Renal cortex interstitium (tissue), 11 donors: ENCODE results near the gene CNOT1. TPM values are rescaled to one million over a fixed set of nuclear protein-coding genes. Genes with fewer than 3 reads are reported as not detected.
"Not testable (repeated sequence)": the region's sequence is repeated elsewhere in the genome, so short reads cannot be mapped to it uniquely, and the experiment has no call there.

Experiments
- DNase-seq, 11 donors: peaks; one replicate each; pipeline ENCODE4 v3.0.0-alpha.2; 2013; ENCODE audit warnings: low read depth in 9 of 11, low spot score in 4 of 11; ENCODE audit errors: extremely low read depth in 1 of 11
- polyA plus RNA-seq, 3 donors: library from polyadenylated mRNA; unstranded; fragments of 120-200 nt; gene quantifications; one replicate each; pipeline ENCODE4 v1.2.1, GENCODE V29; 2013; ENCODE audit not compliant: insufficient read length in 3 of 3

Gene CNOT1
- polyA plus RNA-seq, 3 donors, result 187 to 204 (median 194) TPM

DNA sequence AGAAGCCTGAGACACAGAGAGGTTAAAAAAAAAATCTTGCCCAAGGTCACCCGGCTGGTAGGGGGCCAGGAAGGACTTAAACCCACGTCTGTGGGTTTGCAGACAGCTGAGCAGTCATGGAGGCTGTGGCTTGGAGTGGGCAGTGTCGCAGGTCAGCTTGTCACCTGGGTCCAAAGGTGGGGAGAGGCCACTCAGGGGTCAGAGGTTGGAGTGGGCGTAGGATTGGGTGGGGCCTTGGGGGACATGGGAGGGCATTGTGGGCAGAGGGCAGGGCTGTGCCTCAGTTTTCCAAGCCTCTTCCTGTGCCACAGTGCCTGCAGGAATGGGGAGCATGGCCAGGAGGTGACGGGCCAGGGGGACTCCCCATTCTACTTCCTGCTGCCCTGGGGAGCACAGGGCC is 131.7 kb downstream of the CNOT1 start:
- no peak for DNase-seq

DNA sequence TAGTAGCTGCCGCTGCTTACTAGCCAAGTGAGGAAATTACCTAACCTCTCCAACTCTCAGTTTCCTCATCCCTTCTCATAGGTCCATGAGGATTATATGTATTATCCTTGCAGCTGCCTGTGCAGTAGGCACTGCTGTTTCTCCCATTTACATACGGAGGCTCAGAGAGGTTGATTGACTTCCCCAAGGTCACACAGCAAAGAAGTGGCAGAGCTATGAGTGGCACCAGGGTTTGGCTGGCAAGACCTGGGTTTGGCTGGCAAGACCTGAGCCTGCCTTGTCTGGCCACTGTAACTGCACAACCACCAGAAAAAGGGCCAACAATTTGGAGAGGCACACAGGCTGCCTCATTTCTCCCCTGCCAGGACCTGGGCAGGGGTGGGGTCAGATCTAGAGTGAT is 132.2 kb downstream of the CNOT1 start:
- DNase-seq, result no peak

- no peak for DNase-seq
Observed at GRCh38 chr16:58495521-58496331, 133.9 kb downstream of the CNOT1 start.

- DNase-seq, result peak in 10 of 11 donors; percentile 77 to 95 (median 86)
Observed at GRCh38 chr16:58494981-58495520, 134.6 kb downstream of the CNOT1 start.

DNA sequence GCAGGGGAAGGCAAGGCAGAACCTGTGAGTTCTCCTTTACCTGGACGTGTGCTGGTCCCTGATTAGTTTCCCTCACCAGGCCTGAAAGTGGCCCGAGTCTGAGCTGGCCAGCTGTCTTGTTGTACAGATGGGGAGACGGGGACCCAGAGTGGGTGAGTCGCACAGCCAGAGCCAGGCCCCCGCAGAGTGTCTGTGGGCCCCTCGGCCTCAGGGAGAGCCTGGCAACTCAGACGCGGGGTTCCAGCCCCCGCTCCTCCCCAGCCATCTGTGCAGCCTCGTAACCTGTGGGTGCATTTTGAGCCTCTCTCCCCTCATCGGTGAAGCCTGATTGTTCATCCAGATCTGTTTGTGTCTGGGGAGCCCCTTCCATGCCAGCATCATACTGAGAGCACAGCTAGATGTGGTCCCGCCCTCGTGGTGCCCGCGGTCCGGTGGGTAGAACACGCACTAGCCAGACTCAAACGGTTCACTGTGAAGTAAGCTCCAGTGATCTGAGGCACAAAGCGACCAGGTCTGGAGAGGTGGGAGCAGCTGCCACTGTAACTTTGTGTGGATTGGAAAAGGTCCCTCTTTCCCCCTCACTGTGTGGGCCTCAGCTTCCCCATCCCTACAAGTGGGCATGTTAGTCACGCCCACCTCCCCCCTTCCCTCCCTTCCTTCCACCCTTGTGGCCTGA is 135.7 kb downstream of the CNOT1 start:
- no peak for DNase-seq

DNA sequence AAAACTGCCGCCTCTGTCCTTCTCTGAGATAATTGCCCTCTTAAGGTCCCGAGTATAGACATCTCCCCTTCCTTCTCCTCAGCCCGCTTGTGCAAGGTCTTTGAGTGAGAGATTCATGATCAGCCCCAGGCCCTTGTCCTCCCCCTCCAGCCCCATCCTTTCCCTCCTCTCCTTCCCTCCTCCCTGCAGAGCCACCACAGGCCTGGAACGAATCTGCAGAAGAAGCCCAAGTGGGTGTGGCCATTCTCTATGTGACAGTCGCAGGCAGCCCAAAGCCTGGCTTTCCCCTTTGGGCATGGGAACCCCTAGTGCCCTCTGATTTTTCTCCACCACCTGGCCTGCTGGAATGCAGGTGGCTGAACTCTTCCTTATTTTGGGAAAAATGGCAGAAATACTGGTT is 136.9 kb downstream of the CNOT1 start:
- DNase-seq, result no peak

DNA sequence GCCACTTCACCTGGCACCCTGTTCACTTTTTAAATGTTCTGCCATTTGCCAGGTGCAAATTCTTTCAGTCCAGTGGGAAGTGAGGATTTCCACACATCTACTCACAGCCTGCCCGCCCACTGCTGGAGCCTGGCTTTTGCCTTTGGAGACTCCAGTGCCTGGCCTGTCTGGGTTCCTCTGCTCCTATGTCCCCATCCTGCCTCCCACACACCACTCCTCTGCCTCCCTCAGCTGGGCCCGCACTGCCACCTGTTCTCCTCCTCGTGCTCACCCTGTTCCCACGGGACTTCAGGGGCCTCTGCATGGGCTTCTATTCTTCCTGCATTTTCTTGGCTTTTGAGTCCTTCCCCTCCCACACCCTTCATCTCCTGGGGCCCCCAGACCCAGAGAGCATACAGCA is 137.6 kb downstream of the CNOT1 start:
- no peak for DNase-seq

DNA sequence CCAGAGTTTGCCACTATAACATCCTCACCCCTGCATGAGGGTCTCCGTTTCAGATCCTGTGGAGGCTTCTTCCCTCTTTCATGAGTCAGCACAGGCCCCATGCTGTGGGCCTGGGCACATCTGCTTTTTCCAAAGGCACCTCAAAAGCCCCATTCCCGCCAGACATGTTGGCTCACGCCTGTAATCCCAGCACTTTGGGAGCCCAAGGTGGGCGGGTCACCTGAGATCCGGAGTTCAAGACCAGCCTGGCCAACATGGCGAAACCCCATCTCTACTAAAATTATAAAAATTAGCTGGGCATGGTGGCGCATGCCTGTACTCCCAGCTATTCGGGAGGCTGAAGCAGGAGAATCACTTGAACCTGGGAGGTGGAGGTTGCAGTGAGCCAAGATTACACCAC is 139.1 kb downstream of the CNOT1 start:
- not testable (repeated sequence) for DNase-seq

DNA sequence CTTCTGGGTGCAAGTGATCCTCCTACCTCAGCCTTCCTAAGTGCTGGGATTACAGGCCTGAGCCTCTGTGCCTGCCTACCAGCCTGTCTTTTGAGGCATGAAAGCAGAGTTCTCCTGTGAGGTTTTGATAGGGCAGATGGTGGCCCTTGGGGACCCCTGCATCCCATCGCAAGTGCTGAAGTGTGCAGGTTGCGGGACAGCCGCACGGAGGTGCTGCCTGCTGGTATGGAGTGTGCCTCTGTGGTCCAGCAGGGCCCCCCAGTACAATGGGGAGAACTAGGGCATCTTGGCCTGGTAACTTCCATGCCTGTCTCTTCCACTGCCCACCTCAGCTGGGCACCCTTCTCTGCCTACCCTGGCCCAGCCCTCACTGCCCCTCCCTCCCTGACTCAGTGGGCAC is 139.6 kb downstream of the CNOT1 start:
- no peak for DNase-seq

- no peak for DNase-seq
Observed at GRCh38 chr16:58488531-58488930, 141.1 kb downstream of the CNOT1 start.

- DNase-seq, result peak in 9 of 11 donors; percentile 58 to 80 (median 76)
Observed at GRCh38 chr16:58487566-58488351, 141.9 kb downstream of the CNOT1 start.

- no peak for DNase-seq
Observed at GRCh38 chr16:58485184-58485887, 144.3 kb downstream of the CNOT1 start.

DNA sequence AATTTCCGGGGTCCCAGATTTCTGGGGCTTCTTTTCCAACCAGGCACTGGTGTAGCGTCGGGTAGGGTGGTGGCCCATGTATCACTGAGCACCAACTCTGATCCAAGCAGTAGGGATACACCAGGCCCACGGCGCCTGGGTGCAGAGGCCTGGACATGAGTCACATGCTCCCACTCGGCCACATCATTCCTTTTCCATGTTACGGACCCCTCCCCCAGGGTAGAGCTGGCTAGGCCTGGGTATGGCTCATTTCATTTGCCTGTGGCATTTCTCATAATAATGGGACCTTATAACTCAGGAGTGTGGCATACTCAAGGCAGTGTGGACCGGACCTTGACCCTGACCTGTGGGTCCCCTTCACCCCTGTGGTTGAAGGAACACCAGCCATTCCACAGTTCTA is 147.7 kb downstream of the CNOT1 start:
- DNase-seq, result no peak

DNA sequence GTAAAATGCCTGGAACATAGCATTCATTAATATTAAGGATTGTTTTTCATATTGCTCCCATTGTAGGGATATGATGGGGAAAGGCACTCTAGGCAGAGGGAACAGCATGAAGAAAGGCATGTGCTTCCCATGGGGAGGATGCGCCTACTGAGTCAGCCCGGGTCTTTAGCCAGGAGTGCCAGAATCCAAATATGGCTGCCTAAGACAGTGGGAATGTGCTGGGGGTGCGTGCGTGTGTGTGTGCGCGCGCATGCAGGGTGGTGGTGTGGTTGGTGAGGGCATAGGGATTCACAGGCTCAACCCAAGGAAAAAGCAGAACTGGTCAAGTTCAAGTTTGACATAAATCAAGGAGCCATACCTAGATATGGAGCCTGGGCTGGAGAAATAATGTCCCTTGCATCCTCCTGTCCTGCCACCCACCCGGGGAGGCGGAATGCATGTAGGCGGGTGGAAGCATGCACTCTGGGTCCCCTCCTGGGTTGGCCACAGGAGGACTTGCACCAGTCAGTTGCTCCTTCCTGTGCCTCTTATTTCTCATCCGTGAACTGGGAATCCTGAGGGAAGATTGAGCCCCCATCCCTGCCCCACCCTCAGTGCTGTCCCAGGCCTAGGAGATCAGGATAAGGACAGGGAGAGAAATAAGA is 148.3 kb downstream of the CNOT1 start:
- DNase-seq, result no peak

DNA sequence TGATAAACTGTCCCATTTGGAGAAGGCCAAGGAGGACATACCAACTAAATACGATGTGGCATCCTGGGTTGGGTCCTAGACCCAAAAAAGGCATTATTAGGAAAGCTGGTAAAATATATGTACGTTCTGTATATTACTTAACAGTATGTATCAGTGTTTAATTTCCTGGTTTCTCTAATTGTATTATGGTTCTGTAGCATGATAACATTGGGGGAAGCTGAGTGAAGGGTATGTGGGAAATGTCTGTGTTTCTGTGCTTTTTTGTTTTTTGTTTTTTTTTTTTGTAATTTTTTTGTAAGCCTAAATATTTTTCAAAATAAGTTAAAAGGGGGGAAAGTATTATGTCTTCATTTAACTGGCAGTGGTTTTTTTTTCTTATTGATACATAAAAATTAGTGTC is 151.2 kb downstream of the CNOT1 start:
- DNase-seq, result no peak

DNA sequence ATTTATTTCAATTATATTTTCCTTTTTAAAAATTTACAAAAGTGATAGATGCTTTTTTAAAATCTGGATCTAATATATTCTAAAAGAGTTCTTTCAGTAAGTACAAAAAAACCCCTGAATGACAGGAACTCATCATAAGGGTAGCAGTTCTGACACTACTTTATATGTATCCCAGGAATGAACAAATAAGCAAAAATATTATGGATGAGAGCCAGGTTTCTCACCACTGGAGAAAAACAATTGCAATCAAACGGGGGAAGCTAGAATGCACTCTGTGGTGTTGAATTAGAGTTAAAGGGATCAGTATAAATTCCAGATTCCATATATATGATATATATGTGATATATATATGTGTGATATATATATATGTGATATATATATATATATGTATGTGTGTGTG is 152.8 kb downstream of the CNOT1 start:
- DNase-seq, result no peak

GRCh38 chr16:58475091-58475619 is 154.5 kb downstream of the CNOT1 start:
- DNase-seq, result no peak

- no peak for DNase-seq
Observed at GRCh38 chr16:58474296-58474695, 155.3 kb downstream of the CNOT1 start.
